RPMI7951 (cell line): ENCODE results near the gene JDP2. TPM values are rescaled to one million over a fixed set of nuclear protein-coding genes. Genes with fewer than 3 reads are reported as not detected.

ENCODE experiments used
- DNase-seq: peaks from one replicate; pipeline ENCODE4 v3.0.0-alpha.2; 2012; ENCODE audit warnings: low read depth
- total RNA-seq: library from RNA; depleted of rRNA; stranded (reverse); fragments of >200 nt; shearing (Covaris generic); gene quantifications from 2 replicates; pipeline ENCODE4 v1.2.3, GENCODE V29; 2014; rRNA removed

The JDP2 gene
- total RNA-seq, 1 experiment from 2014 or later: 4.3 TPM

GRCh38 chr14:75514673-75515628 is 87.1 kb downstream of the JDP2 start:
- peak; percentile 46 for DNase-seq

GRCh38 chr14:75515629-75515996 is 87.8 kb downstream of the JDP2 start:
- no peak for DNase-seq

GRCh38 chr14:75518625-75519024 is 90.8 kb downstream of the JDP2 start:
- no peak for DNase-seq

GRCh38 chr14:75519394-75519793 is 91.6 kb downstream of the JDP2 start:
- no peak for DNase-seq

- no peak for DNase-seq
These were observed 92.3 kb downstream of the JDP2 start for GRCh38 chr14:75519826-75520728.

- no peak for DNase-seq
These were observed 93.0 kb downstream of the JDP2 start for GRCh38 chr14:75520852-75521251.

GRCh38 chr14:75521415-75522199 is 93.8 kb downstream of the JDP2 start:
- DNase-seq: no peak

GRCh38 chr14:75522224-75522982 is 94.6 kb downstream of the JDP2 start, which contains the start of gene BATF:
BATF (plus strand) TSS chr14:75522469; CDS start chr14:75522683, 214 bp downstream.
- DNase-seq: peak; percentile 26

- no peak for DNase-seq
These were observed 95.1 kb downstream of the JDP2 start for GRCh38 chr14:75522983-75523318.

Other genes starting within 250 kb of the JDP2 start
- gene FOS, start 149.2 kb upstream of the JDP2 start, total RNA-seq: 6.9 and 7.7 TPM in 2 replicates
- gene BATF, start 94.4 kb downstream of the JDP2 start, total RNA-seq: 3.6 and 3.9 TPM in 2 replicates
- 1.3 and 2.1 TPM in 2 replicates for gene FLVCR2, start 150.6 kb downstream of the JDP2 start, total RNA-seq
- 12.8 and 13.9 TPM in 2 replicates for gene ERG28, start 232.9 kb downstream of the JDP2 start, total RNA-seq
- 16.2 and 20.2 TPM in 2 replicates for gene TTLL5, start 233.2 kb downstream of the JDP2 start, total RNA-seq